HepG2 (cell line): ENCODE results near the gene ALDH3A2. TPM values are rescaled to one million over a fixed set of nuclear protein-coding genes. Genes with fewer than 3 reads are reported as not detected.

Experiments used
- FOXK1 ChIP-seq: sonication (generic); formaldehyde crosslinking; IDR thresholded peaks from 2 replicates; pipeline ENCODE4 v1.4.0; 2020; ENCODE audit warnings: low read depth, missing genetic modification reagents, borderline replicate concordance
- NR2F2 ChIP-seq: IDR thresholded peaks from 2 replicates; pipeline ENCODE4 v1.6.1; 2012; ENCODE audit warnings: low read depth, inconsistent platforms, borderline replicate concordance
- PBX3 ChIP-seq: sonication (generic); formaldehyde crosslinking; IDR thresholded peaks from 2 replicates; pipeline ENCODE4 v1.8.1; 2023; ENCODE audit warnings: missing genetic modification reagents, inconsistent platforms, borderline replicate concordance
- PHF20 ChIP-seq: sonication (generic); formaldehyde crosslinking; IDR thresholded peaks from 2 replicates; pipeline ENCODE4 v1.5.0; 2020; ENCODE audit warnings: mild to moderate bottlenecking, missing genetic modification reagents
- RFX1 ChIP-seq: fragments of 450-650 bp; IDR thresholded peaks from 2 replicates; pipeline ENCODE4 v1.6.1; 2017
- SMC3 ChIP-seq: IDR thresholded peaks from 2 replicates; pipeline ENCODE4 v1.6.1; 2011; ENCODE audit warnings: low read length, improper control_type of control experiment
- SOX5 ChIP-seq: IDR thresholded peaks from 2 replicates; pipeline ENCODE4 v1.6.1; 2016; ENCODE audit warnings: borderline replicate concordance
- YY1 ChIP-seq: IDR thresholded peaks from 2 replicates; pipeline ENCODE4 v1.6.1; 2011; ENCODE audit warnings: low read length, low read depth, moderate library complexity, mild to moderate bottlenecking; ENCODE audit not compliant: insufficient read depth, insufficient replicate concordance
- ZBTB21 ChIP-seq: sonication (generic); formaldehyde crosslinking; IDR thresholded peaks from 2 replicates; pipeline ENCODE4 v1.4.0; 2020; ENCODE audit warnings: missing genetic modification reagents
- ZBTB3 ChIP-seq: sonication (generic); formaldehyde crosslinking; IDR thresholded peaks from 2 replicates; pipeline ENCODE4 v1.4.0; 2020; ENCODE audit warnings: low read depth, mild to moderate bottlenecking, moderate library complexity, missing genetic modification reagents, borderline replicate concordance
- ZNF143 ChIP-seq: sonication (generic); formaldehyde crosslinking; IDR thresholded peaks from 2 replicates; pipeline ENCODE4 v1.4.0; 2020; ENCODE audit warnings: missing genetic modification reagents
- ZNF251 ChIP-seq: sonication (generic); formaldehyde crosslinking; IDR thresholded peaks from 2 replicates; pipeline ENCODE4 v1.9.0; 2021; ENCODE audit warnings: mild to moderate bottlenecking, missing genetic modification reagents
- ZNF407 ChIP-seq: sonication (generic); formaldehyde crosslinking; IDR thresholded peaks from one replicate; pipeline ENCODE4 v1.5.1; 2020; ENCODE audit warnings: mild to moderate bottlenecking, missing genetic modification reagents; ENCODE audit errors: not compliant biosample characterization
- ZNF567 ChIP-seq: sonication (generic); formaldehyde crosslinking; IDR thresholded peaks from 2 replicates; pipeline ENCODE4 v1.8.1; 2023; ENCODE audit warnings: mild to moderate bottlenecking, missing genetic modification reagents, borderline replicate concordance
- polyA plus RNA-seq, 8 experiments: library from polyadenylated mRNA; depleted of rRNA in 3 of 8; stranded (reverse) in 7 of 8; unstranded in 1 of 8; fragments of >200 nt; fragmentation: Illumina TruSeq in 4 of 8; extraction: Trizol in 4 of 8; gene quantifications; 2 replicates each; pipeline versions ENCODE4 v1.2.1 to v1.2.3, GENCODE V29; 2011 to 2016; ENCODE audit warnings: low read depth in 4 of 8, missing spikeins in 1 of 8, mixed read lengths in 1 of 8; ENCODE audit not compliant: insufficient read depth in 1 of 8
- total RNA-seq, 5 experiments: library from RNA; depleted of rRNA; stranded (reverse); fragments of >200 nt; fragmentation: Illumina TruSeq; extraction: Trizol; gene quantifications; 2 replicates each; pipeline ENCODE4 v1.2.3, GENCODE V29; 2016; ENCODE audit warnings: low read depth in 1 of 5
- TF ChIP-seq, protein P1 (sequence below): sonication (generic); formaldehyde crosslinking; IDR thresholded peaks from 2 replicates; pipeline ENCODE4 v1.4.0; 2020; ENCODE audit warnings: low read depth, mild to moderate bottlenecking, missing genetic modification reagents
- TF ChIP-seq, protein P2 (sequence below): sonication (generic); formaldehyde crosslinking; IDR thresholded peaks from 2 replicates; pipeline ENCODE4 v1.4.0; 2020; ENCODE audit warnings: missing genetic modification reagents, mild to moderate bottlenecking, borderline replicate concordance
- TF ChIP-seq, protein P3 (sequence below): sonication (generic); formaldehyde crosslinking; IDR thresholded peaks from 2 replicates; pipeline ENCODE4 v1.8.0; 2022; ENCODE audit warnings: mild to moderate bottlenecking, missing genetic modification reagents

Gene ALDH3A2
- total and polyA plus RNA-seq, 2 of the 13 experiments (the other 11 are each of a cell fraction or from before 2014, with no cell fraction given): 80.8 to 180 TPM

DNA sequence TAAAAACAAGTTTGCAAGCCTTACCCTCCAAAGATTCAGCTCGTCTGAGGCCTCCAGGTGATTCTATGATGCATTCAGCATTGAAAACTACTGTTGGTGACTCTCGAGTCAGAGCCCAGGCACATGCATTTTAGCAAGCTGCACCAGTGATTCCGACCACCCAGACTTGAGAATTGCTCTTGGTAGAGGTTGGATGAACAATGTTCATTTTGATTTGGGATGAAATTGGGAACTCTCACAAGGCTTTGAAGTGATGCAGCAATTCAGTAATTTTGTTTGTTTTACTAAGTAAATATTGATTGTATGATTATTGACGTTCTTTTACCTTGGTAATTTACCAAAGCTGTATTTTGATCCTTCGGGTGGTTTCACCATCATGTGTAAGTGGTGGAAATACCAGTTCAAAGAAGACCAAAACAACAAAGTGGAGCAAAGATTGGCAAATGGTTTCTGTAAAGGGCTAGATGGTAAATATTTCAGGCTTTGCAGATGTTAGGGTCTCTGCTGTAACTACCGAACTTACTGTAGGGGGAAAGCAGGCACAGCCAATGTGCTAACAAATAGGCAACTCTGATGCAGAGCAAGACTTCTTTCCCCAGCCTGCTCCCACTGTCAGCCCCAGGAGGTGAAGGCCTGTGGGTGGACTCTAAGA, 11.8 kb downstream of the ALDH3A2 start (continued):
- TF ChIP-seq ZNF407 (no peak), ZNF567 (CRISPR knock-in tag) (no peak), SOX5 (peak; percentile 90; the same call in 1 of the 2 replicates), ZNF251 (CRISPR knock-in tag) (no peak), ZNF143 (CRISPR knock-in tag) (no peak), PBX3 (no peak), ZBTB3 (CRISPR knock-in tag) (no peak), SMC3 (peak; percentile 2; the same call in 1 of the 2 replicates), FOXK1 (CRISPR knock-in tag) (peak; percentile 93), ZBTB21 (no peak), RFX1 (no peak), NR2F2 (peak; percentile 69), PHF20 (CRISPR knock-in tag) (no peak), YY1 (peak; percentile 37)
- TF ChIP-seq, protein P1, sequence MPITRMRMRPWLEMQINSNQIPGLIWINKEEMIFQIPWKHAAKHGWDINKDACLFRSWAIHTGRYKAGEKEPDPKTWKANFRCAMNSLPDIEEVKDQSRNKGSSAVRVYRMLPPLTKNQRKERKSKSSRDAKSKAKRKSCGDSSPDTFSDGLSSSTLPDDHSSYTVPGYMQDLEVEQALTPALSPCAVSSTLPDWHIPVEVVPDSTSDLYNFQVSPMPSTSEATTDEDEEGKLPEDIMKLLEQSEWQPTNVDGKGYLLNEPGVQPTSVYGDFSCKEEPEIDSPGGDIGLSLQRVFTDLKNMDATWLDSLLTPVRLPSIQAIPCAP (CRISPR knock-in tag): no peak
- TF ChIP-seq, protein P2, sequence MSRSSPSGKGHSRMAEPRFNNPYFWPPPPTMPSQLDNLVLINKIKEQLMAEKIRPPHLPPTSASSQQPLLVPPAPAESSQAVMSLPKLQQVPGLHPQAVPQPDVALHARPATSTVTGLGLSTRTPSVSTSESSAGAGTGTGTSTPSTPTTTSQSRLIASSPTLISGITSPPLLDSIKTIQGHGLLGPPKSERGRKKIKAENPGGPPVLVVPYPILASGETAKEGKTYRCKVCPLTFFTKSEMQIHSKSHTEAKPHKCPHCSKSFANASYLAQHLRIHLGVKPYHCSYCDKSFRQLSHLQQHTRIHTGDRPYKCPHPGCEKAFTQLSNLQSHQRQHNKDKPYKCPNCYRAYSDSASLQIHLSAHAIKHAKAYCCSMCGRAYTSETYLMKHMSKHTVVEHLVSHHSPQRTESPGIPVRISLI (CRISPR knock-in tag): no peak; the same call in 1 of the 2 replicates
- TF ChIP-seq, protein P3, sequence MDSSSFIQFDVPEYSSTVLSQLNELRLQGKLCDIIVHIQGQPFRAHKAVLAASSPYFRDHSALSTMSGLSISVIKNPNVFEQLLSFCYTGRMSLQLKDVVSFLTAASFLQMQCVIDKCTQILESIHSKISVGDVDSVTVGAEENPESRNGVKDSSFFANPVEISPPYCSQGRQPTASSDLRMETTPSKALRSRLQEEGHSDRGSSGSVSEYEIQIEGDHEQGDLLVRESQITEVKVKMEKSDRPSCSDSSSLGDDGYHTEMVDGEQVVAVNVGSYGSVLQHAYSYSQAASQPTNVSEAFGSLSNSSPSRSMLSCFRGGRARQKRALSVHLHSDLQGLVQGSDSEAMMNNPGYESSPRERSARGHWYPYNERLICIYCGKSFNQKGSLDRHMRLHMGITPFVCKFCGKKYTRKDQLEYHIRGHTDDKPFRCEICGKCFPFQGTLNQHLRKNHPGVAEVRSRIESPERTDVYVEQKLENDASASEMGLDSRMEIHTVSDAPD (CRISPR knock-in tag): peak; percentile 100
